GM19023 (cell line): Measurements from ENCODE around the gene SDF4.

Source experiments
- ATAC-seq: cut with Tn5 transposase; IDR thresholded peaks from one replicate; pipeline ENCODE4 v1.9.1; 2021; ENCODE audit warnings: mild to moderate bottlenecking, moderate library complexity; ENCODE audit not compliant: unreplicated experiment

SDF4 gene

DNA sequence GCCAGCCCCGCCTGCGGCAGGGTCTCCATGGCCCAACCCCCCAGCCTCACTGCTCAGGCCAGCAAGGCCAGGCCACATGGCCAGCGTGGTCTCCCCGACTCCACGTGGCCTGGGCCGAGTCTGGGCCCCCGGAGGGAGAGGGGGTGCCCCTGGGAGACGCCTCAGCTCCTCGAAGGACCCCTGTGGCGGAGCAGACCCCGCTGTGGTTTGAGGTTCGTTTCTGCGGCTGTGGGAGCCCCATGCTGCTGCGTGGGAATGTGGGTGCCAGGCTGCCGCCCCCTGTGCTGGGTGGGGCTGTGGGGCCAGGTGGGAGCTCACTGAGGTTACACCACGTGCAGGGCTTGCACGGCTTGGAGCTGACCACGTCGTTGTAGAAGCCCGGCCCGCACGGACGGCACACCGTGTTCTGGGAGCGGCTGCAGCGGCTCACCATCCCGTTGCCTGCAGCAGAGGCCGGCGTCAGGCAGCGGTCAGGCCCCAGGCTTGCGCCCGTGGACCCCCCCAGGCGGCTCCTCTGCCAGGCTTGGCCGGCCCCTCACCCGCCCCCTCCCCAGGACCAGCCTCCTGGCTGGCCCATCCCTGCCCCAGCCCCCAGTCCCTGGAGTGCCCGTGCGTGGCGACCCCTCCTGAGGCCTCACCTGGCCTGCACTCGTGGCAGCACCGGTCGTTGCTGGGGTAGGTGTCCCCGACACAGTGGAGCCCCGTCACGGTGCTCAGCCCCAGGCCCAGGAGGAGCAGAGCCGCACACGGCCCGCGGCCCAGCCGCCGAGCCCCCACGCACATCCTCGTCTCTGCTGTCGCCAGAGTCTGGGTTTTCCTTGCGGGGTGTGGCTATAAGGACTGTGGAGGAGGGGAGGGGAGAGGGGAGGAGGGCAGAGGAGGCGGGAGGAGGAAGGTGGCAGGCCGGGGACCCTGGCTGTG is 18.2 kb downstream of the SDF4 start, which contains the start of gene TNFRSF4:
Gene TNFRSF4 (minus strand): TSS at position 809 of the 921 bp plus-strand sequence. CDS start 26 bp downstream, at position 783.
- no peak for ATAC-seq

DNA sequence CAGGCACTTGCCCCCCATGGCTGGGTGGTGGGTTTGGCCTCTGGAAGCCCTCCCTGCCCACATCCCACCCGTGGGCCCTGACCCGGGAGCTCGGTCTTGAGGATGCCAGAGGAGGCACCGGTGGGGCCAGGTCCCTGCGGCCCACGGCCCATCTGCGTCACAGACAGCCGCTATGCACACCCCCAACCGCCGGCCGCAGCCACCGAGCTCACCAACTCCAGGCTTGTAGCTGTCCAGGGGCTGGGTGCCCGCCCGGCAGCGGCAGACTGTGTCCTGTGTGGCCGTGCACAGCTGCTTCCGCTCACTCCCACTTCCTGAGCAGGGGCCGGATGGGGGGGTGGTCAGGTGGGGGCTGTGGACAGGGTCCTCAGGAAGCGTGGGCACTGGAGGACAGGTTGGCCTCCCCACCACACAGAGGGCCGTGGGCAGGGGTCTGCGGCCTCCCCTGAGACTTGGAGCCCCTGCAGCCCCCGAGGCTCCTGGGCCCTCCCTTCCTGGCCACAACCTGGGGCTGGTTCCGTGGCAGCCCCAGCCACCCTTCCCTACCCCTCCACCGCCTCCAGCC is 18.9 kb downstream of the SDF4 start:
- no peak for ATAC-seq

DNA sequence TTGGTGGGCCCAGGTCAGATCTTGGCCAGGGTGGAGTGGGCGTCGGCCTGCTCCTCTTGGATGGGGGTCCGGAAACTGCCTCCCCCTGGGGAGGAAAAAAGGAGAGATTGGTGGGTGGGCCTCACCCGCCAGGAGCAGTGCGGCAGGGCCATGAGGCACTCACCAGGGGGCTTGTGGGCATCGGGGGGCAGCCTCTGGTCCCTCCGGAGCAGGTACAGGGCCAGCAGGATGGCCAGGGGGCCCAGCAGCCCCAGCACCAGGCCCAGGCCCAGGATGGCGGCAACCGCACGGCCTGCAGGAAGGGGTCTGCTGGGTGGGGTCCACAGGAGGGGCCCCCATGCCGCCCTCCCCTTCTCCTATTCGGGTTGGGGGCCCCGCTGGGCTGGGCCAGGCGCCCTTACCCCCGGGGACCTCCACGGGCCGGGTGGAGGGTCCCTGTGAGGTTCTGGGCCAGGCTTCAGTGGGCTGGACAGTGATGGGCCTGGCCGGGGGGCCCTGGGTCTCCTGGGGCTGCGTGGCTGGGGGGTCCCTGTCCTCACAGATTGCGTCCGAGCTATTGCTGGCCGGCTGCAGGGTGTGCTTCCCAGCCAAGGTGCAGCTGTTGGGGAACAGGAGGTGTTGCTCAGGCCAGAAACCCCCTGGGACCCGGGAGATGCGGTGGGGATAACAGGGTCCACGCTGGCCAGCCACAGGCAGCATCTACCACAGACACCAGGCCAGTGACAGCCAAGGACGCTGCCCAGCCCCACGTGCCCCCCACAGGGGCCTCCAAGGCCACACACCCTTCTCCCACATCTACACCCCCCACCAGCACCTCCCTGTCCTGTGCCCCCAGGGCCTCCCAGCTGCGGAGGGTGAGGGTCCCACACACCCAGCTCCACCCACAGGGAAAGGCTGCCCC is 20.0 kb downstream of the SDF4 start:
- no peak for ATAC-seq

DNA sequence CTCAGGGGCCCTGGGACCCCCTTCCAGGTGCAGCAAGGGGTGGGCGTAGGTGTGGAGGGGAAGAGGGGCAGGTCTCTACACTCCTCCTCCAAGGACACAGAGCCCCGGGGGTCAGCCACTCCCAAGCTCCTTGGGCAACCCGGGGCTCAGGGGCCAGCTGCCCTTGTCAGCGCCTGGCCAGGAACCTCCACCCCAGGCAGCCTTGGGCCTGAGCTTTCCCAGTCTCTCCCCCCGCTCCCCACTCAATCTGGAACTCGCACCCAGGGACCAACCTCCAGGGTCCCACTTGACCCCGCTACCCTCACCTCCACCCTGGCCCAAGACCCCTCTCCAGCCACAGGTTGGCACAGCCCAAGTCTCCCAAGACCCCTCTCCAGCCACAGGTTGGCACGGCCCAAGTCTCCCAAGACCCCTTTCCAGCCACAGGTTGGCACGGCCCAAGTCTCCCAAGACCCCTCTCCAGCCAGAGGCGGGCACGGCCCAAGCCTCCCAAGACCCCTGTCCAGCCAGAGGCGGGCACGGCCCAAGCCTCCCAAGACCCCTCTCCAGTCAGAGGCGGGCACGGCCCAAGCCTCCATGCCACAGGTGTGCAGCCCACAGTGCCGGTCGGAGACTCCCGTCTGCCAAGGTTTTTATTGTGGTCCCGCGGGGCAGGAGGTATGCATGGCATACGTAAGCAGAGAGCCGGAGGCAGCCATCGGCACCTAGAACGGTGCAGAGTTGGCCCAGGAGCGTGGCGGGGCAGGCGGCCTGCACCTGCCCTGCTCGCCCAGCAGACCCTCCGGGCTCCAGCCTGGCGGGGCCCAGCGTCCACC is 20.9 kb downstream of the SDF4 start:
- no peak for ATAC-seq

DNA sequence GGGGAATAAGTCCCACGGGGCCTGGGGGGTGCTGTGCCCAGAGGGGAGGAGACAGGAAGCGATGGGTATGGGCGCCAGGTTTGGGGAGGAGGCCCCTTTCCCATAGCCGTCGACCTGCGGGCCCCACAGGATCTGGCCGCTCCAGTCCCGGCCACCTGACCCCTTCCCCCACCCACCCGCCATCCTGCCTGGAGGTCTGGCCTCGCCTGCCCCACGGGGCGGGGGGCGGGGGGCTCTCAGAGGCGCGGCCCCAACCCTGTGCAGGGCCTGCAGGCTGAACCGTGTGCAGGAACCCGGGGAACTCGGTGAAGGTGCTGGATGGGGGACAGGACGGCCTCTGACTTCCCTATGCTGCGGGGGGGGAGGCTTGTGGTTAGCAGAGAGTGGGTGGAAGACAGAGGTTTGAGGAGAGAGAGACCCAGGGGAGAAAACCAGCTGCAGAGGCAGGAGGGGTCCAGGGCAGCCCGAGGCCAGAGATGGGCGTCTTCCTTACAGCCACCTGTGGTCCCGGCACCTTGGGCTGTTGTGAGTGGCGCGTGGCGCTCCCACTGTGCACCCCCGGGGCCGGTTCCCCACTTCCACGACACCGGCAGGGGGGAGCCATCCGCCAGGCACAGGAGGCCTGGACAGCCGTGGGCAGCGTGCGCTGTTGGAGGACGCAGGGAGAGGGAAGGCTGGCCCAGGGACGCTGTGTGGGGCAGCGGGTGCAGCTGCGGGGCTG is 22.9 kb downstream of the SDF4 start:
- no peak for ATAC-seq

DNA sequence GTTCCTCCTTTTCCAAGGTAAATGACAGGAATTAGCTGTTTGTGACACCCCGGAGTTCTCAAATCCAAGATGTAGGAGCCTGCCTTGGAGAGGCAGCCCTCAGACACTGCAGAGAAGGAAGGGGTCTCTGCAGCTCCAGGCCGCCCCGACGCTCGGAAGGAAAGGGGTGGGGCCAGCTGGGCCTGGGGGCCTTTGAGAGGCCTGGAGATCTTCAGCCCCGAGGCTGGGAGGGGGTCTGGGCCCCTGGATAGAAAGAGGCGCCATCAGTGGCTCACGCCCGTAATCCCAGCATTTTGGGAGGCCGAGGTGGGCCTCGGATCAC is 24.3 kb downstream of the SDF4 start:
- ATAC-seq: no peak

DNA sequence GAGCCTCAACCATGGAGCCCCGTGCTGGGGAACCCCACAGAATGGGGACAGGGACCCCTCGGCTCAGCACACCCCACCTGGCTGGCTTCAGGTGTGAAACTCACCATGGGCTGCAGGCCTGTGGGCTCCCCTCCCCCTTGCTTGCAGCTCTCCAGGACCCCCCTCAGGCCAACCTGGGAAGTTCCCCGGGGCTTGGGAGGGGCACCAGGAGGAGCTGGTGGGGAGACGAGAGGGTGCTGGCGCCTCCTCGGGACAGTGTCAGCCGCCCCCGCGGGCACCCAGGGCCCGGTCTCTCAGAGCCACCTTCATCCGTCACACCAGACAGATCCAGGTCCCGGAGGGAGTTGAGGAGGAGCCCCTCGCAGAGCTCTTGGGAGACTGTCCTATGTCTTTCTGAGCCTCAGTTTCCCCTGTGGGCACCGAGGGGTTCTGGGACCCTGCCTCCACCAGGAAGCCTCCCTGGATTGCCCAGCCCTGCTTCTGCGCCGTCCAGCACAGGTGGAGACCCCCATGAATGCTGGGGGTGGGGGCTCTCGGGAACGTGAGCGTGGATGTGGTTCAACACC is 24.8 kb downstream of the SDF4 start:
- no peak for ATAC-seq

DNA sequence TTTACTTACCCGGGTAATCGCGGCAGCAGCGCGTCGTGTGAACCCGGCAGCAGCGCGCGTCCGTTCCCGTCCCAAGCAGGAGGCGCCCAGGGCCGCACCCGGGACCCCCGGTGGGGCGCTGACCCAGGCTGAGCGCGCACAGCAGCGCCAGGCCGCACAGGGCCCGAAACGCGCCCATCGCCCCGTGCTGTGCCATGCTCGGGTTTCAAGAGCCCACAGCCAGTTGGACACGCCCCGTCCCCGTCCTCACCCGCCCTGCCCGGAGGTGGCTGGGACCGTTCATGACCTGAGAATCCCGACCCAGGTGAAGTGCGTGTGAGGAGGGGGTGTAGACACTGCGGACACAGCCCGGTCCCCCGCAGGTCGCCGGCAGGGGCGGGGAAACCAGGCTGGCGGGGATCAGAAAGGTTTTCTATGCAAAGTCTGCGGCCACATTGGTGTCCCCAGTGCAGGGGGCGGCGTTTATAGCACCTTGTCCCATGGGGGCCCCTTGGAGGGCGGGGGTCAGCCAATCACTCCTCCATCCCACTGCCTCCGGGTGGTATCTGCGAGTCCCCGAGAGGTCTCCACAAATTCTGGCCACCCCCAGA is 25.3 kb downstream of the SDF4 start, which contains the start of gene TNFRSF18:
Gene TNFRSF18 (minus strand): TSS at position 217 of the 590 bp plus-strand sequence. CDS start 21 bp downstream, at position 196.
- ATAC-seq: no peak

DNA sequence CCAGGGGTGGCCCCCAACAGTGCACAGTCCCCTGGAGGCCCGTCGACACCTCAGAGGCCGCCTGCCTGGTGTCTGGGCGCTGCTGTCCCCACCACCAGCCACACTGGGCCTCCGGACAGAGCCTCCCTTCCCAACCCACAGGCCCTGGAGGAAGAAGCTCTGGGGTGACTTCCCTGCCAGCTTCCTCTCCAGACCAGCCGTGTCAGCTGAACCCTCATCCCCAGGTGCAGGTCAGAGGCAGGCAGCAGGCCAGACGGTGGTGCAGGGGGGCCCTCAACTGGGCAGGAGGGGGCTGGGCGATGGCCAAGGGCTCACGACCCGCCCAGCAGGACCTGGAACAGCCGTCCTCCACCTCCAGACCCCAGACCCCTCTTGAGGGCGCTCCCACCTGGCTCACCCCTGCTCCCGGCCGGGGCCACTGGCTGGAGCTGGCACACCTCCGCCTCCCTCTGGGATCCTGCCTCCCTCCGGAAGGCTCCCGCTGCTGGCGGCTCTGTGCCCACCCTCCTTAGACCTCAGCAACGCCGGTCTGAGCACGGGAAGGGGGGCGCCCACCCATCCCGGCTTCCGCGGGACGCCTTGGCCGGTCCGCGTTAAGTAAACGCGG is 25.9 kb downstream of the SDF4 start:
- no peak for ATAC-seq

DNA sequence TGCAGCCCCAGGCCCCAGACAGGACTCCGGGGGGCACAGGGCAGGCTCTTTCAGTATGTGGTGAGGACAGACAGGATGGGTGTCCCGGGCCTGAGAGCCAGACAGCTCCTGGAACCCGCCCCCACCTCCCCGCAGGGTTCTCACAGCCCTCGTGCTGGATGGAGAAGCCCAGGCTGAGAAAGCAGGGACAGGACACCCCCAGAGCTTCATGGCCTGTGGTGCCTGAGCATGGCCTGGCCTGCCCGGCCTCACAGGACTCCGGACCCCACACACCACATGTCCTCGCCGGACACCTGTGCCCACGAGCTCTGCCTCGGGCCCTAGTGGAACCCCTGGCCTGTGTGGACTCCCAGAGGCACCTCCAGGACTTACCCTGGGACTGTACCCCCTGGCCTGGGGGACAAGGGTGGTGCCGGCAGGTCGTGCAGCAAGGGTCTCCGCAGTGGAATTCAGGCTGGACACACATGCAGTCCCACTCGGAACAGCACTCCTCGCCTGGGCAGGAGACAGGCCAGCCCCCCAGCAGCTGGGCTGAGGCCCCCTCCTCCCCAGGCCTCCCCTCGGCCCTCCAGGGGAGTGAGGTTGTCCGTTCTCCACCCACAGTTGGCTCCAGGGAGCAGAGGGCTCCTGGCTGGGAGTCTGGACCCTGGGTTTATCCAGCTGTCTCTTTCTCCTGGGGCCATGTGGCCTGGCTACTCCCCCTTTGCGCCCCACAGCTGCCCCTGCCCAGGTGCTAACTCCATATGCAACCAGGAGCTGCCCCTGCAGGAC is 26.6 kb downstream of the SDF4 start:
- no peak for ATAC-seq

DNA sequence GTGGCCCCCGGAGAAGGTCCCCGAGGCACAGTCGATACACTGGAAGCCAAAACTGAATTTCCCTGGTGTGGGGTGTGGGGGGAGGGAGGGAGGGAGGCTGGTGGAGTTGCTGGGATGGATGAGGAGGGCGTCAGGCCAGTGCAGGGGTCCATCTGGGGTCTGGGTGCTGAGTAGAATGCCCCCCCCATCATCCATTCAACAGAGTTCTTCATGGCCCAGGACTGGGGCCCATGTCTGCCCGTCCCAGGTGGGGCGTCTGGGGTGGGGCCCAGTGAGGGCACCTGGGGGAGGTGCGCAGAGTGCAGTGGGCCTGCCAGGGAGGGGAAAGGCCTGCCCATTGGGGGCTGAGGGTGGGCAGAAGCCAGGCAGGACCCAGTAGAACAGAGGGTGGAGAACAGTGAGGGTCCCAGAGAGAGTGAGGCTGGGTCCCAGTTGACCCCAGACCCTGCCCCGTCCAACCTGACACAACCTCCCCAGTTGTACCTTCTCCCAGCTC is 27.3 kb downstream of the SDF4 start:
- no peak for ATAC-seq

DNA sequence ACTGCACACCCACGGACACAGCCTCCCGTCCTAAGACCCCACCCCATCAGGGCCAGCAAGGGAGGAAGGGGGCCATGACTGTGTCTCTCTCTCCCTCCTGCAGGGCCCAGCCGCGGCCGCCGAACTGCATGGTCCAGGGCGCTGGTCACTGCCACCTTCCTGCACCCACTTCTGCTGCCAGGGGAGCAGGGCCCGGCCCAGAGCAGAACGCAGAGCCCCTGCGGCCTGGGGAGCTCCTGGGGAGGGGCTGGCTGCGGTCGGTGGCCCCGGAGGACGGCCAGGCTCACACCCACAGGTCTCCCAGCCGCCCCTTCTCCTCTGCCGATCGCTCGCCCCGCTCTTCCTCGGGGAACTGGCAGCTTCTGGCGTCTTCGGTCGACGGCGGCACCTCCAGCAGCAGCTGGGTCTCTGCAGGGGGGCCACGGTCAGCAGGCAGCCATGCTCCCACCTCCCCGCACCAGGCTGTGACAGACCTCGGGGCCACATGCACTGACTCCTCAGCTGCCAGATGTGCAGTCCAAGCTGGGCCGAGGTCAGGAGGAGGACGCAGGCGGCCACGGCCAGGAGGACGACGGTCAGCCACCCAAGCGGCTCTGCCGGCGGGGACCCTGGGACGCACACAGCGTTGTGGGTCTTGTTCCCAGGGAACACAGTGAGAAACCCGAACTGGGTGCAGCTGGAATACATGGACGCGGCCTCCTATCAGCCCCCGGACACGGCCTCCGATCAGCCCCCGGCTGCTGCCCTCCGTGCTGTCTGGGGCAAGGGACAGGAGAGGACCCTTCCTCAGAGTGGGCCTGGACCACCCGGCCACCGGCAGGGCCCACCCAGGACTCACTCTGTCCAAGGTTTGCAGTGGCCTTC is 28.0 kb downstream of the SDF4 start:
- ATAC-seq: no peak

DNA sequence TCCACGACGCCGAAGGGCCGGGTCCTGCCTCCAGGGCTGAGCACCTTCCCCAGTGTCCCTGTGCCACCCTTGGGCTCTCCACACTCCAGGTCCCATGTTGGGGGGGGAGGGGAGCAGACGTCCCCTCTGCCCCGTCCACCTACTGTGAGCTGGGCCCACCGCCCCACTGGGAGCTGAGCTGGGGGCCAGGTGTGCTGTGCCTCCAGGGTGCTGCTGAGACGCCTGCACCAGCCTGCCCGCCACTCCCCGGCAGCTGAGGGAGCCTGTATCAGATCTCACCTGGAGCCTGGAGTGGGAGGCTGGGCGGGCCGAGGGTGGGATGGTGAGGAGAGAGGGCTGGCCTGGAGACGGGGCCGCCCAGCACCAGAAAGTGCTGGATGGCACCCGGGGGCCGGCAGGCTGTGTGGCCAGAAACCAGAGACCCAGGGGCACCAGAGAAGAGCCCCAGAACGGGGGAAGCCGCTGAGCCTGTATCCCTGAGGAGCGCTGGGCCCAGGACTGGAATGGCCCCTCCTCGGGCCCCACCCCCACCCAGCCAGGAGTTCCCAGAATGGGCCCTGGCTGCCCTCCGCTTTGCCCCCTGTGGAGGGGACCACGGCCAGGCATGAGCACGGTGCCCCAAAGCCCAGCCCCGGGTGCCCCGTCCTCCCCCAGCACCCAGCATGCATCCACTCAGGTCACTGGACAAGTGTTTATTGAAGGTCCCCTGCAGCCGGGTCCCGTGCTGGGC is 28.8 kb downstream of the SDF4 start:
- no peak for ATAC-seq

DNA sequence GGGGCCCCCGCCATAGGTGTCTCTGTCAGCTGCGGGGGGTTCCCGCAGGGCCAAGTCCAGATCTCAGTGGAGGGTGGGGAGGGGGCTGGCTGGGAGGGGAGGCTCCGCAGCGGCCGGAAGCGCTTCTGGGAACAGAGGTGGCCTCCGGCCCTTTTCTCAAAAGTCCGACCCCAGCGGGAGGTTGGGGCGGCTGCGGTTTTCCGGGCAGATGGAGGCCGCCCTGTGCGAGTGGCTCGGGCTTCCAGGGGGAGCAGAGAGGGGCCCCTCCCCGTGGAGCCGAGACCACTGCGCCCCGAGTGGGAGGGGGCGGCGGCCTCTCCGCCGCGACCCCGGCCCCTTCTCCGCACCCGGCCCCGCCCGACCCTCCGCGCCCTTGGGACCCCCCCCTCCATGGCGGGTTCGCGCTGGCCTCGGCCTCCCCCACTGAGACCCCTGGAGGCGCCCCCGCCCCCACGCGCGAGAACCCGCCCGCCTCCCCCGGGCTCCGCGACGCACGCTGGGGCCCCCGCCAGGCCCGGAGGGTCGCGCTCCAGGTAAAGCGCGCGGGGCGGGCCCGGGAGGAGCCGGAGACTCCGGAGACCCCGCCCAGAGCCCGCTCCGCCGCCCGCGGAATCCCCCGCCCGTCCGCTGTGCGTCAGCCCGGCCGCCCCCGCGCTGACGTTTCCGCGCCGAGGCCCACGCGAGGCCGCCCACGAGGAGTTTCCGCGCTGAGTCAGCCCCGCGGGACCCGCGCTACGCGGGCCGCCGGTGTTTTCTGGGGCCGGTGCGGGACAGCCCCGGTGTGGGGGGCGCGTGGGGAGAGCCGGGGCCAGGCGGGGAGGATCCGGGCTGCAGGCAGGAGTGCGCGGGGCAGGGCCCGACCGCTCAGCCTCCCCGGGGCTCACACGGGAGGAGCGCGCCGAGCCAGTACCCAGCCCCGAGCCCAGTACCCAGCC is 30.7 kb downstream of the SDF4 start:
- ATAC-seq: no peak
